GM18507 (cell line): ENCODE results near the gene SRSF10.
A peak's percentile ranks its signal among the peaks of the same experiment; 100 is the strongest.
"Not testable (repeated sequence)": the region's sequence is repeated elsewhere in the genome, so short reads cannot be mapped to it uniquely, and the experiment has no call there.

Experiments used
- DNase-seq: peaks from one replicate; pipeline ENCODE4 v3.0.0; 2011; ENCODE audit warnings: low read depth; ENCODE audit not compliant: insufficient read length; ENCODE audit errors: extremely low spot score
- FAIRE-seq: peaks from 2 replicates; lab custom pipeline; 2011; peaks lifted over from hg19 to GRCh38; lab: Jason Lieb, UNC

The SRSF10 gene

GRCh38 chr1:23960291-23961020 is 19.7 kb downstream of the SRSF10 start:
- DNase-seq: no peak
- peak; percentile 76 for FAIRE-seq

DNA sequence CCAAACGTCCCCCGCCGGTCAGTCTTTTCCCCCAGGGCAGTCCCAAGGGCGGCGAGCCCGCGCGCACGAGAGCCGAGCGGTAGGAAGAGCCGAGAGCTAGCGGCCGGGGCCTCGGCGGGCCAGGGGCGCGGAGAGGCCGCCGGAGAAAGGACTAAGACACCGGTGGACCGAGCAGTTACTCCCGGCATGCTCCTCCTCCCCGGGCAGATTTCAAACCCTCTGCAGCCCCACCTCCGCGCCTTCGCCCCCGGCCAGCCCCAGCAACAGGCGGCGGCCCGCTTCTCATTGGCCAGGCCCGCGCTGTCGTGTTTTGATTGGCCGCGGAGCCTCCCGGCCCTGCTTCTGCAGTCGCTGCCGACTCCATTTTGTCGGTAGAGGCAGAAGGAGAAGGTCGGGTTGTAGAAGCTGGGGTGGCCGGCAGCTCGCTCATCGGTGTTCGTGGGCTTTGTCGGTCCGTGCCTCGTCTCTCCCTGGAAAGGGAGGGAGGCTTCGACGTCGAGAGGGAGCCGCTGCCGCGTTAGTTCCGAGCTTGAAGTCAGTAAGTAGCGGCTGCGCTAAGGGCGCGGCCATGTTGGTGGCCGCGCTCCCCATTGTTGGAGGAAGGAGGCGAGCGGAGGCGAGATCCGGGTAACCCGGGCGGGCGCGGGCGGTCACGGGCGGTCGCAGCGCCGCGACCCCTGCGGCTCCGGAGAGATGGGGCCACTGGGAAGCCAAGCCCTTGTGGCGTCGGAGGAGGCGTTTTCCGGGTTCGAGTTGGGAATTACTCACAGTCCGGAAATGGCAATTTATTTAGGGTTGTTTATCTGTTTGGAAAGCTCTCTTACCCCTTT is 20.5 kb downstream of the SRSF10 start, which contains the start of gene PNRC2:
TSS of gene PNRC2 (plus strand) at position 368 of the 830 bp plus-strand sequence. CDS start 1,630 bp downstream, outside the sequence.
- FAIRE-seq: peak; percentile 97

GRCh38 chr1:23958810-23959460 is 21.2 kb downstream of the SRSF10 start:
- DNase-seq: peak; percentile 70

More for the DNA sequence above, 20.5 kb downstream of the SRSF10 start, which contains the start of gene PNRC2:
- DNase-seq: peak; percentile 91

GRCh38 chr1:23958040-23958809 is 21.9 kb downstream of the SRSF10 start:
- not testable (repeated sequence) for FAIRE-seq, DNase-seq

More at GRCh38 chr1:23958810-23959460, 21.2 kb downstream of the SRSF10 start:
- FAIRE-seq: no peak

DNA sequence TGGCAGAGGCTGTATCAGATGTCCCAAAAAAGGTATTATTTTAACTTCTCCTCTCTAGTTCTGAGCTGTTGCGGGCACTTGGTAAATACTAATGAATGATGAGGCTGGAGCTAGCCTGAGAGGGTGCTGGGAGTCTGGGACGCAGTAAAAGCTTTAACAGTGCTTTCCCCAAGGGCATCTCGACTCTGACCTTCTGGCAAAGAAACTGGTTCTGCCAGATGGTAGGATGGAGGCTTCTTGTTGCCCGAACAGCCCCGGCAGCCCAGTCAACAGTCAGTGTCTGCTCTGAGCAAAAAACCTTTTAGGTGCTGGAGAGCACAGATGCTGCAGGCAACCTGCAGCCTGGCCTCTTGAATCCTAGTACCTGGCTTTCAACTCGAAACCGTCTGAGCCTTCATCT is 23.0 kb downstream of the SRSF10 start:
- FAIRE-seq (no peak), DNase-seq (no peak)

- FAIRE-seq: no peak
- DNase-seq: no peak
Observed at GRCh38 chr1:23953020-23953419, 27.1 kb downstream of the SRSF10 start.

DNA sequence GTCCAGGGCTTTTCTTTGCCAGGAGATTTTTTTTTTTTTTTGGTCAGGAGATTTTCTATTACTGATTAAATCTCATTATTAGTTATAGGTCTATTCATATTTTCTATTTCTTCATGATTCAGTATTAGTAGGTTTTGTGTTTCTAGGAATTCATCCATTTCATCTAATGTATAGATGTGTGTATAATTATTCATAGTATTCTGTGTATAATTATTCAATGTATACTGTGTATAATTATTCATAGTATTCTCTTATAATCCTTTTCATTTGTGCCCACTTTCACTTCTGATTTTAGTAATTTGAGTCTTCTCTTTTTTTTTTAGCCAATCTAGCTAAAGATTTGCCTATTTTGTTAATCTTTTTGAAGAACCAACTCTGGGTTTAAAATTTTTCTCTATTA is 32.8 kb downstream of the SRSF10 start:
- FAIRE-seq (no peak), DNase-seq (no peak)

DNA sequence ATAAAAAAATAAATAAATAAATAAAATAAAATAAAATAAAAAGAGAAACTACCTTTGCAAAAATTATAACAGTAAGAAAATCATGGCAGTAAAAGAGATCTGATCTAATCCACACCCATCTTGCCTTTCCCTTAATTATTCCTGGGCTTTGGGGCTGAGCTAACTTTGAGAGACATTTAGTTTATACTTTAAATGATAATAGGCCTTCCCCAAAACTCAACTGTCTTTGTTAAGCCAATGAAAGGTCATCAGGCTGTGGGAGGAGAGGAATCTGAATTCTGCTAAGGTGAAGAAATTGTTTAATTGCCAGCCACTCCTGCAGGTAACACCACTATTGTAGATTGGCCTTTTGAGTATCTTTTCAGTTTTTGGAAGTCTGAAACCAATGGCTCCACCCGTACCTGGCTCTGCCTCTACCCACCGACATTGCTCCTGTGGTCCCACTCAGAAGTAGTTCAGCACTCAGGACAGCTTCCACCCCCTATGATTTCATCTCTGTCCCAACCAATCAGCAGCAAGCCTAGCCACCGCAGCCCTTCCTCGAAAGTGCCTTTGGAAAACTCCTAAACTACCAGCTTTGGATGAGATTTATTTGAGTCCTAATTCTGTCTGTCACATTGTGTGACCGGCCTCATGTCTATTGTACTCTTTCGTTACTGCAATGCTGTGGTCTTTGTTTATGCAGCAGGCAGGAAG is 43.5 kb downstream of the SRSF10 start:
- no peak for DNase-seq
- no peak for FAIRE-seq

GRCh38 chr1:23931491-23931880 is 48.6 kb downstream of the SRSF10 start:
- FAIRE-seq (no peak), DNase-seq (no peak)

- FAIRE-seq: peak; percentile 48
- DNase-seq: no peak
Observed at GRCh38 chr1:23930861-23931490, 49.2 kb downstream of the SRSF10 start.

DNA sequence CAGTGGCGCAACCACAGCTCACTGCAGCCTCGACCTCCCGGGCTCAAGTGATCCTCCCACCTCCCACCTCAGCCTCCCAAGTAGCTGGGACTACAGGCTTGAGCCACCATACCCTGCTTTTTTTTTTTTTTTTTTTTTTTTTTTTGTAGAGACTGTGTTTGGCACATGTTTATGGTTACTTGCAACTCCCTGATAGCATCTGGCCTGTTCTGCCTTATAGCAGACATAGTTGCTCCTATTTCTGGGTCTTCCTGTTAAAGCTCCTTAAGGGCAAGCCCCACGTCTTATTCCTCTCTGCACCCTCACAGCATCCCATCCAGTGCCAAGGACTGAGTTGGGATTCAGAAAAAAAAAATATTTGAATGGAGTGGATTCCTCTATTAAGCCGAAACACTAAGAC is 49.9 kb downstream of the SRSF10 start:
- FAIRE-seq (no peak), DNase-seq (no peak)

GRCh38 chr1:23928789-23929188 is 51.3 kb downstream of the SRSF10 start:
- FAIRE-seq: no peak
- no peak for DNase-seq

DNA sequence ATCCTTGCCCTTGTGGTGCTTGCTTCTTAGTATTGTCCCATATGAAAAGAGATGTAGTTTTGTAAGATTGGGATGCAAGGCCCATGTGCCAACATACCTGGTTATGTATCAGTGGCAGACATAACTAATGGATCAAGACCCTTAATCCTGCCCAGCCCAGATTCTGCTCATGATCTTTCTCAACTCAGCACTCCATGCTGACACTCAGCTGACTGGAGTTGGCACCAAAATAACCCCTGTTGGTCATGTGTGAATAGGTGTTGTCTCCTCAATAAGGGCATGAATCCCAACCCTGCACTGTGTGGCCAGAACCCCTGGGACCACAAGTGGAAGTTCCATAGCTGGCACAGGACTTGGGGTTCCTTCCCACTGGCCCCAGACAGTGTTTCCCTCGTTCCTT is 53.0 kb downstream of the SRSF10 start:
- DNase-seq: no peak
- FAIRE-seq: no peak

DNA sequence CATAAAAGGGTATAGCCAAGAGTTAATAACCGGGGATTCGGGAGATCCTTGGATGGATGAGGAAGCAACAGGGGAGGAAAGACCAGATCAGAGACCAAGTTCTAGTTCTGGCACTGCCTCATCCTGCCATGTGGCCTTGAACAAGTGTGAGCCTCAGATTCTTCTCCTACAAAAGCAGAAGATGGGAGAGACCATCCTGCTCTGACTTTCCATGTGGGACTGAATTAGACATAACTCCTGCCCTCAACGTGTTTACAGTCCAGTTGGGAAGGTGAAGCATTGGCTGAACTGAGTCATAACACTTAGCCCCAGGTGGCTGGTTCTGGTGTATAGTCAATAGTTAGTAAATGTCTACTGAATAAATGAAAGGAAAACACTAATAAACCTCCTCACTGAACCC is 54.8 kb downstream of the SRSF10 start:
- DNase-seq (no peak), FAIRE-seq (no peak)

DNA sequence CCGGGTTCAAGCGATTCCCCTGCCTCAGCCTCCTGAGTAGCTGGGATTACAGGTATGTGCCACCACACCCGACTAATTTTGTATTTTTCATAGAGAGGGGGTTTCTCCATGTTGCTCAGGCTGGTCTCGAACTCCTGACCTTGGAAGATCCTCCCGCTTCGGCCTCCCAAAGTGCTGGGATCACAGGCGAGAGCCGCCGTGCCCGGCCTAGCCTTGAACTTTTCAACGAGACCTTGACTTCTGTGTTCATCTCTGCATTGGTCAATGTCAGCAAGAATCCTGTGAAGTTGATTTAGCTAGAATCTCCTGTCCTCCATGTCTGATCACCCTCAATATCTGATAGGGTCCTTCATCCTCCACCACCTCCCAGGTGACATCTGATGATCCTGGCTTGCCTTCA is 55.5 kb downstream of the SRSF10 start:
- no peak for DNase-seq
- FAIRE-seq: no peak

DNA sequence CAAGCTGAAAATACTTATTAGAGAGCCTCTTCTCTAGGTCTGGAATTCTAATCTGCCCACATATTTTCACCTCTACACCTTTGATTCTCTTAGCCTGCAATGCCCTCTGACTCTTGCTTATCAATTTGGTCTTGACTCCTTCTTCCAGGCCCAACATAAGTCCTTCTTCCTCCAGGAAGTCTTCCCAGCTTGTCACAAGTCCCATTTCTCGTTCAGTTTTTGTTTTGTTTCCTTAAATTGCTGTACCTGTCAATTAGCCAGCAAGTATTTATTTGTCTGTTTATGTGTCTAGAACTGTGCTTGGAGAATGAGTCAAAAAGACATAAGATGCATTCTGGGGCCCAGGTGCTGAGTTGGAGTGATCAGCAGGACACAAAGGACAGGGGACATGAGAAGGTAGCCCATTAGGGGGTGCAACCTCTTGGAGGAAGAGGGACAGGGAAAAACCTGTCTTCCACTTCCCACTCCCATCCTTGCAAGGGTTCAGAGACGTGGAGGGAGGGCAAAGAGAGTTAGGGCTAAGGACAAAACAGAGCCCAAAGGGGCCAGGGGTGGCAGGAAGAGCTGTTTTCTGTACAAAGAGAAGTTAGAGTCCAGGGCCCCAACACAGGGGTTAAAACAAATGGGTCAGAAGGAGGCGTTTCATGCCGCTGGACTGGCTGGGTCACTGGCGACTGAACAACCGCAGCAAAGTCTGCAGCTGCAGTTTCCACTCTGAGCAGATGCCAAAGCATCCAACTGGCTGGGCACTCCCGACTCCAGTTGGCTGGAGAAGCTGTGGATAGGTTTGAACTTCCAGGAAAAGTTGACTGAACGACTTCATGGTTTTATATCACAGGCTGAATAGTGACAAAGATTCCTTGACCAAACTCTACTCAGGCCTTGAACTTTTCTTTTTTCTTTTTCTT is 56.3 kb downstream of the SRSF10 start:
- no peak for FAIRE-seq
- no peak for DNase-seq

- no peak for FAIRE-seq
Observed at GRCh38 chr1:23922321-23922943, 57.7 kb downstream of the SRSF10 start.

More at GRCh38 chr1:23922321-23922943, 57.7 kb downstream of the SRSF10 start:
- no peak for DNase-seq
